GM10847 (cell line): ENCODE measurements around the gene CD37.

Source experiments
- POLR2A ChIP-seq: IDR thresholded peaks from 2 replicates; pipeline ENCODE4 v1.6.1; 2011; ENCODE audit not compliant: insufficient read length; ENCODE audit errors: extremely low read depth

The CD37 gene

DNA sequence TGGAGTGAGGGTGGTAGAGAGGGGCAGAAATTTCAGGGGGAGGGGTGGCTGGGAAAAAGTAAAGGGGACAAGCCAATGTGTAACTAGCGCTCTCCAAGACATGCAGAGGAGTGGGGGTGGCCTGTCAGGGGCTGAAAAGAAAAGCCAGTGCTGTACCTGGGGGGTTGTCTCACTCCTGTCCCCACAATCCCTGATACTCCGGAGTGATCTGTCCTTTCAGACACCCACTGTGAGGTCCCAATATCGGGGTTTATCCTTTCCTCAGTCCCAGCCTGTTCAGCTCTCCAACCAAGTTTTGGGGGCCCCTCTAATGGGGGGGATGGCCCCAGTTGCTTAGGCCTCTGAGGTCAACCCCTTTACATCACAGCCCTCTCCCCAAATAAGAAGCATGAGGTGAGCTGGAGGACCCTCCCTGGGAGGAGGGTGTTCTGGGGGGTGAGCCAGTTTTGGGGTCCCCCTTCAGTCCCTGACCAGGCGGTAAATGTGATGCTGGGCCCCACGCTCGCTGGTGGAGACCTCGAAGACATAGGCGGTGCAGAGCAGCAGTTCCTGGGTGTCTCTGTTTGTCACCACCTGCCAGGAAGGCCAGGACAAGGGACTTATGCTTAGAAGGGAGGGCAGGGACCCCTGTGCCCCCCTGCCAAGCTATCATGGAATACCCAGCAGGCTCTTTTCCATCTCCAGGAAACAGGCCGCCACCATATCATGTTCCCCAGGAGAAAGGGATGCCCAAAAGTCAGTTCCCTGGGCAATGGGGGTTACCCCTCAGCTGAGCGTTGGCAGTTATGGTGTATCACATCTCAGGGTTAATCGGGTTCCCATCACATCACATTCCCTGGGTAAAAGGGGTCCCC is 5.9 kb downstream of the CD37 start:
- TF ChIP-seq POLR2A, result peak; percentile 11

GRCh38 chr19:49342291-49342721 is 7.1 kb downstream of the CD37 start:
- TF ChIP-seq POLR2A, result no peak

DNA sequence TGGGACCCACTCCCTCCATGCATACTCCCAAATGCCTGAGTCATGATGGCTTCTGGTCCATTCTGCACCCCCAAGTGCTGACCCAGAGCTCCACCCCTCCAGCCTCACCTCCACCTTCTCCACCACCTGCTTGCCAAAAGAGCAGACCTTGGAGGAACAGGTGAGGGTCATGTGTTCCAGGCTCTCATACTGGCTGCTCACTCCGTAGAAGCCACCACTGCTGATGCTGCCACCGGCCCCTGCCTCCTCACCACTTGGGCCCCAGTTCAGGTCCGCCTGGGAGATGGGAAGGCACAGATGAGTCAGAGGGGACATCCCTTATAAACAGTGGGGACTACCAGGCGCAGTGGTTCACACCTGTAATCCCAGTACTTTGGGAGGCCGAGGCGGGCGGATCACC is 7.9 kb downstream of the CD37 start:
- TF ChIP-seq POLR2A, result no peak

DNA sequence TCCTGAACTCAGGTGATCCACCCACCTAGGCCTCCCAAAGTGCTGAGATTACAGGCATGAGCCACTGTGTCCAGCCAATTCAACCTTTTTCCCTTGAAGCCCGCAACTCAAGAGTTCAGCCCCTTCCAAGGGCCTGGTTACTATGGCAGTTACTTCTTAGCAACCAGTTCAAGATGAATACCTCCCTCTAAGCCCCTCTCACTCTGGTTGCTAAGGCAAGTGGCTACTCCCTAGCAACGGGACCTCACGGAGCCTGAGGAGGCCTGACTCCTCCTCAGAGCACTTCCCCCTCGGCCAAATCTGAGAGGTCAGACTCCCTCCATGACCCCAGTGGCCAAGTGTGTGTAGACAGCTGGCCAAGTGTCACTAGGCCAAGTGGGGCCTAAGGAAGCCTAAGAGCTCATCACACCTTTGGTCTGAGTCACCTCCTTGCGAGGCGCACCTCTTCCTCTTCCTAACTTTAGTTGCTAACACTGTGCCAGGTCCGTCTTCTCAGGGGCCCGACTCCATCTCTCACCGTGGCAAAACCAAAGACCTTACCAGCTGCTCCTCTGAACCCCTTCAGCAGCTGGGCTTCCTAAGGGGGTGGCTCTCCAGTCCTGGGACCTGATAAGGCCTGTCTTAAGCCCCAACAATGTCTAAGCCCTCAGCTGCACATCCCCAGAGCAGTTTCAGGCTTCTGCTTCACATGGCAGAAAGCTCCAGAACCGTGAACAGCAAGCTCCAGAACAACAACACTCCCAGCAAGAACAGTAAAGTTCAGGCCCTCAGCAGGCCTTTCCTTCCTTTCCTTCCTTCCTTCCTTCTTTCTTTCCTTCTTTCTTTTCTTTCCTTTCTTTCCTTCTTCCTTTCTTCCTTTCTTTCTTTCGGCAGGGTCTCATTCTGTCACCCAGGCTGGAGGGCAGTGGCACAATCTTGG is 9.6 kb downstream of the CD37 start:
- TF ChIP-seq POLR2A, result no peak

DNA sequence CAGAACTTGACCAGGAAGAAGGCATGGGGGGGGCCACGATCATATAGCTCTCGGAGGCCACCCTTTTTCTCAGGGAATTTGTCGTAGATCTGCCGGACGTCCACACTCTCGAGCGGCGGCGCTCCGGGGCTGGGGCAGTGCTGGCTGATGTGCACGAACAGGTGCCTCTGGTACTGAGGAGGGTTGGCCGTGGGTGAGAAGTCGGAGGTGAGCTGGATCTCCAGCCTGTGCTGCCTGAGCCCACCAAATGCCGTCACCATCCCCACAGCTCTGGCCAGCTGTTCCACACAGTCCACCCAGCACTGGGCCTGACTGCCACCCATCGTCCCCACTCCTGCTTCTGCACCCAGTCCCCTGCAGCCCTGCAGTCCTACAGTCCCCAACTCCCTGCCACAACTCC is 12.0 kb downstream of the CD37 start:
- no peak for TF ChIP-seq POLR2A

GRCh38 chr19:49347835-49348234 is 12.6 kb downstream of the CD37 start:
- TF ChIP-seq POLR2A, result no peak

DNA sequence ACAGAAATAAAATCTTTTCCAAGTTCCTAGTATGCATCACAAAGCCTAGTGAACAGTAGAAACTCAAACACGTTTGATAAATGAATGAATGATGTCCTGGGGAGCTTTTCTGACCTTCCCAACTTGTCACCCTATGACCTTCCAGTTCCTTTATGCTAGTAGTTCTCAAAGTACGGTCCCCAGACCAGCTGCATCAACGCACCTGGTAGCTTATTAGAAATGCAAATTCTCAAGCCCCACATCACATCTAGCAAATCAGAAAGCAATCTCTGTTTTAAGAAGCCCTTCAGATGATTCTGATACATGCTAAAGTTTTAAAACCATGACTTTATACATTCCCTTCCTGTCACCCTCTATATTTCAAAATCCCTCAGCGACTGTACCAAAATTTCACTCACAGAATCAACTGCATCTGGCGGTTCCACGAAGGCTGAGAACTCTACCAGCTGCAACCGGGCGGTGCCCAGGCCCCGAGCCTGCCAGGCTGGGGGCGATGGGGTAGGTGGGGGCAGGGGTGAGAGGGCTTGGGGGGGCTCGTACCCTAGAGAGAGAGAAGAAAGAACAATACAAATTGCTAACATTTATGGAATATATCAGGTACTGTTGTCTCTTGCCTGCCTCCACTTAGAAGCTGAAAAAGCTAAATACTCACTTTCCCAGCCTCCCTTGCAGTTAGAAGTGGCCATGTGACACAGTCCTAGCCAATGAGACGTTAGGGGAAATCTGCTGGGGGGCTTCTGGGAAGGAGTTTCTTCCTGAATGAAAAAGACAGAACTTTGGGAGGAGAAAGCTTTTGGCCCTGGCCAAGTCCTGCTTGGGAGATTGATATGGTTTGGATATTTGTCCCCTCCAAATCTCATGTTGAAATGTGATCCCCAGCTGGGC is 13.3 kb downstream of the CD37 start:
- no peak for TF ChIP-seq POLR2A

GRCh38 chr19:49349567-49349966 is 14.4 kb downstream of the CD37 start:
- no peak for TF ChIP-seq POLR2A

- no peak for TF ChIP-seq POLR2A
Measured at GRCh38 chr19:49355909-49356353, 20.7 kb downstream of the CD37 start.

- TF ChIP-seq POLR2A, result no peak
Measured at GRCh38 chr19:49356382-49356781, 21.2 kb downstream of the CD37 start.

DNA sequence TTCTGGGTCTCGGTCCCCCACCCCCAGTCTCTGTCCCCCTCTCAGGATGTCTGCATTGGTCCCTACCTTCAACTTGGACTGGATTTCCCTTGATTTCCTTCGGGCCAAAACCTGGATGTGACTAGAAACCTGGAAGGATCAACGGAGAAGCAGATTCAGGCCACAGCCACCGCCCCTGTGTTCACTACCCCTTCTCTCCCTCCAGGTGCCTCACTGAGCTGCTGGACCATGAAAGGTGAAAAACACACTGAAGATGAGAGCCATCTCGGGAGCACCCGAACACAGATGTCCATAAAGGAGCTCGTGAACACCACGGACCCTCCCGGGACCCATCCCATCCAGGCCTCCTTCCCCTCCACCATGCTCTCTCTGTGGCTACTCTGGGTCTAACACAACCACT is 22.0 kb downstream of the CD37 start:
- TF ChIP-seq POLR2A, result no peak

GRCh38 chr19:49359851-49360820 is 24.9 kb downstream of the CD37 start:
- TF ChIP-seq POLR2A, result no peak

- no peak for TF ChIP-seq POLR2A
Measured at GRCh38 chr19:49361438-49362047, 26.3 kb downstream of the CD37 start.
